Measurements from ENCODE around the gene LCAT. TPM values are rescaled to one million over a fixed set of nuclear protein-coding genes. Genes with fewer than 3 reads are reported as not detected.
A peak's percentile ranks its signal among the peaks of the same experiment; 100 is the strongest.

The LCAT gene
- total RNA-seq, 4 donors from 2014 or later, result 10.8 to 25.8 (median 15.9) TPM

DNA sequence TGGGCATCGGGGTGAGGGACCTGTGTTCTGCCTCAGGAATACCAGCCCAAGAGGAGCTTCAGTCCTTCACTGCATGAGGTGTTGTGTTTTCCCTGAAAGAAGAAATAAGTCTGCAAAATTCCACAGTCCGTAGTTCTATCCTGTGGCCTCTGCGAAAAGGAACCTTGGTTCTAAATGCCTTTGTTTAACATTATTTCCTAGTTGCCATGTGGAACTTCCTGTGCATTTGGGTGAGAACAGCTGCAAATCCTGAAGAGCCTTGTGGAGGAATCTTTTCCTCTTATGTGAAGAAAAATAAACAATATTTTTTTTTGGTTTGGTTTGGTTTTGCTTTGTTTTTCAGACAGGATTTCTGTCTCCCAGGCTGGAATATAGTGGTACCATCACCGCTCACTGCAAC, 41.1 kb downstream of the LCAT start:
- TF ChIP-seq POLR2AphosphoS5 (IDR thresholded peaks at IDR 0.05) (no peak), EP300 (IDR thresholded peaks at IDR 0.05) (no peak), POLR2A (IDR thresholded peaks at IDR 0.05) (no peak)
- TF ChIP-seq, protein P1, sequence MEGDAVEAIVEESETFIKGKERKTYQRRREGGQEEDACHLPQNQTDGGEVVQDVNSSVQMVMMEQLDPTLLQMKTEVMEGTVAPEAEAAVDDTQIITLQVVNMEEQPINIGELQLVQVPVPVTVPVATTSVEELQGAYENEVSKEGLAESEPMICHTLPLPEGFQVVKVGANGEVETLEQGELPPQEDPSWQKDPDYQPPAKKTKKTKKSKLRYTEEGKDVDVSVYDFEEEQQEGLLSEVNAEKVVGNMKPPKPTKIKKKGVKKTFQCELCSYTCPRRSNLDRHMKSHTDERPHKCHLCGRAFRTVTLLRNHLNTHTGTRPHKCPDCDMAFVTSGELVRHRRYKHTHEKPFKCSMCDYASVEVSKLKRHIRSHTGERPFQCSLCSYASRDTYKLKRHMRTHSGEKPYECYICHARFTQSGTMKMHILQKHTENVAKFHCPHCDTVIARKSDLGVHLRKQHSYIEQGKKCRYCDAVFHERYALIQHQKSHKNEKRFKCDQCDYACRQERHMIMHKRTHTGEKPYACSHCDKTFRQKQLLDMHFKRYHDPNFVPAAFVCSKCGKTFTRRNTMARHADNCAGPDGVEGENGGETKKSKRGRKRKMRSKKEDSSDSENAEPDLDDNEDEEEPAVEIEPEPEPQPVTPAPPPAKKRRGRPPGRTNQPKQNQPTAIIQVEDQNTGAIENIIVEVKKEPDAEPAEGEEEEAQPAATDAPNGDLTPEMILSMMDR (IDR thresholded peaks at IDR 0.05), result no peak
- no peaks in the 10 kb centered on the region for H3K27me3 ChIP-seq
- no peak for ATAC-seq
- H3K4me1 ChIP-seq, result peaks cover 0 to 11% (median 3%) of the 10 kb centered on the region in 3 donors
- no peak overlapping the region for H3K27ac ChIP-seq
- no peaks in the 10 kb centered on the region for H3K9me3 ChIP-seq
- peaks cover 0 to 28% of the 10 kb centered on the region in 2 donors for H3K36me3 ChIP-seq
- no peak overlapping the region for H3K4me3 ChIP-seq
- 70 to 90% methylated on average over 3 of the region's 4 CpGs for WGBS, 2 donors (ENCODE audit: low coverage in 1 of 2)

DNA sequence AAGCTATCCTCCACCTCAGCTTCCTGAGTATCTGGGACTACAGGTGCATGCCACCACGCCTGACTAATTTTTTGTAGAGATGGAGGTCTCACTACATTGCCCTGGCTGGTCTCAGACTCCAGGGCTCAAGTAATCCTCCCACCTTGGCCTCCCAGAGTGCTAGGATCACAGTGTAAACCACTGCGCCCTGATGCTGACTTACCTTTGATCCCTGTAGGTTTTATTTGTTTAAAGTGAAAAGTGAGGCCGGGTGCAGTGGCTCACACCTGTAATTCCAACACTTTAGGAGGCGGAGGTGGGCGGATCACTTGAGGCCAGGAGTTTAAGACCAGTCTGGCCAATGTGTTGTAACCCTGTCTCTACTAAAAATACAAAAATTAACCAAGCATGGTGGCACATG, 42.2 kb downstream of the LCAT start:
- Histone ChIP-seq H3K4me3 (no peak overlapping the region), H3K36me3 (peaks cover 0 to 28% of the 10 kb centered on the region in 2 donors), H3K4me1 (peaks cover 0 to 22% (median 12%) of the 10 kb centered on the region in 3 donors), H3K27ac (no peak overlapping the region), H3K27me3 (no peaks in the 10 kb centered on the region), H3K9me3 (no peaks in the 10 kb centered on the region)
- 73 to 83% methylated on average over 1 to 3 of the region's 5 CpGs for WGBS, 2 donors (ENCODE audit: low coverage in 1 of 2)
- ATAC-seq, result no peak
- no peak for TF ChIP-seq EP300 (IDR thresholded peaks at IDR 0.05)
- TF ChIP-seq POLR2AphosphoS5 (IDR thresholded peaks at IDR 0.05), result no peak
- TF ChIP-seq, protein P1 (IDR thresholded peaks at IDR 0.05), result no peak
- TF ChIP-seq POLR2A (IDR thresholded peaks at IDR 0.05), result no peak

DNA sequence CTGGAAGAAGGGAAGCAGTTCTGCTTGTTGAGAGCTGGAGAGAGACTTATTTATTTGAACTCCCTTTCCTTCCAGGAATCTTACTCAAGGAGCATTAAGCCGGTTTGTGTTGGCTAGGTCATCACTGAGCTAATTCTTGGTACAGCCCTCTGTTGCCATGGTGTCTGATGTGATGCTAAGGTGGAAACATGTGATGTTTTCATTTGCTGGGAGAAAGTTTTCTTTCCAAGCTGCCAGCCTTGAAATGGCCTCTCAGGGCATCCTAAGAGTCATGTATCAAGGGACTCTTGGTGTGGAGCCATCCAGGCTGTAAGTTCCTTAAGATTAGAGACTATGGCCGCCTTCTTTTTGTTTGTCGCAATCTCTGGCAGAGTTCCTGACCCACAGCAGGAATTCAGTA, 46.7 kb downstream of the LCAT start:
- peaks cover 0 to 13% of the 10 kb centered on the region in 2 donors for H3K36me3 ChIP-seq
- H3K4me3 ChIP-seq, result no peak overlapping the region
- TF ChIP-seq, protein P1 (IDR thresholded peaks at IDR 0.05), result no peak
- TF ChIP-seq POLR2A (IDR thresholded peaks at IDR 0.05) (no peak), POLR2AphosphoS5 (IDR thresholded peaks at IDR 0.05) (peak; percentile 22), EP300 (IDR thresholded peaks at IDR 0.05) (no peak)
- peaks cover 7 to 61% (median 26%) of the 10 kb centered on the region in 3 donors for H3K4me1 ChIP-seq
- WGBS, 2 donors (ENCODE audit: low coverage in 1 of 2), result 60% methylated on average over 3 of the region's 3 CpGs; no CpG with 5 or more reads in 1 of the 2 donors
- H3K27ac ChIP-seq, result peak overlapping the region in 3 of 4 donors; percentile 41 to 69 (median 53)
- no peaks in the 10 kb centered on the region for H3K27me3 ChIP-seq
- peak; percentile 41 for ATAC-seq
- H3K9me3 ChIP-seq, result no peaks in the 10 kb centered on the region

DNA sequence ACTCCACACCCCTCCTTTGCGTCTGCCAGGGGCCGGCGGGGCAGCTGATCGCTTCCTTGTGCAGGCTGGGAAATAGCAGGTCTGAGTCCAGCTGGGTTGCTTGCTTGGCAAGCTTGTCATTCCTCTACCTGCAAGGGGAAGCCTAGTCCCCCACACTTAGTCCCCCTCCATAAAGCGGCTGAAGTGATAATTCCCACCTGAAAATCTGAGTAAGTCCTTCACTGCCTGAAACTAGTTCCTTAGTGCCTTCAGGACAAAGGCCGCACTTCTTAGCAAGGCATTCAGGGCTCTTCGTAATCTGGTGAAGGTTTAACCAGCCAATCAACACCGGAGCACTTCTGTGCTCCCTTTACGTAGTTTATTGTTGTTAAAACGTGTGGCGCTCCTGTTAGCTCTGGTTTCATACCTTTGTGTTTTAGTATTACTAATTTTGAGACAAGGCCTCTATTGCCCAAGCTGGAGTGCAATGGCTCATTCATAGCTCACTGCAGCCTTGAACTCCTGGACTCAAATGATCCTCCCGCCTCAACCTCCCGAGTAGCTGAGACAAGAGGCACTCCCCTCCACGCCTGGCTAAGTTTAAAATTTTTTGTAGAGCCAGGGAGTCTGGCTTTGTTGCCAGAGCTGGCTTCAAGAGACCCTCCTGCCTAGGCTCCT, 50.0 kb downstream of the LCAT start:
- no peak for ATAC-seq
- 9 to 25% methylated on average over 5 to 11 of the region's 14 CpGs for WGBS, 2 donors (ENCODE audit: low coverage in 1 of 2)
- Histone ChIP-seq H3K27ac (peak overlapping the region; percentile 96 to 99 (median 98)), H3K4me1 (peaks cover 7 to 62% (median 26%) of the 10 kb centered on the region in 3 donors), H3K9me3 (no peaks in the 10 kb centered on the region), H3K36me3 (no peaks in the 10 kb centered on the region), H3K4me3 (peak overlapping the region; percentile 92 to 98), H3K27me3 (no peaks in the 10 kb centered on the region)
- TF ChIP-seq EP300 (IDR thresholded peaks at IDR 0.05), result no peak
- TF ChIP-seq, protein P1 (IDR thresholded peaks at IDR 0.05), result no peak
- no peak for TF ChIP-seq POLR2AphosphoS5 (IDR thresholded peaks at IDR 0.05)
- TF ChIP-seq POLR2A (IDR thresholded peaks at IDR 0.05), result no peak

Measured in gastroesophageal sphincter (tissue), 4 donors.